ENCODE results near the gene PANX2. TPM values are rescaled to one million over a fixed set of nuclear protein-coding genes. Genes with fewer than 3 reads are reported as not detected.

The PANX2 gene
- total RNA-seq, 2 donors from 2014 or later: 2.1 to 2.5 TPM

GRCh38 chr22:50186761-50187523 is 16.4 kb downstream of the PANX2 start:
- no peak for DNase-seq (ENCODE audit: low spot score in 2 of 2)
- H3K9me3 Mint-ChIP-seq: no peaks in the 10 kb centered on the region
- H3K27ac Mint-ChIP-seq: peak overlapping the region; percentile 85 to 91
- peaks cover 6 to 12% of the 10 kb centered on the region in 2 donors for H3K36me3 Mint-ChIP-seq
- ATAC-seq: no peak

- ATAC-seq (no peak), DNase-seq (ENCODE audit: low spot score in 2 of 2) (no peak)
- H3K27ac Mint-ChIP-seq: no peak overlapping the region
- peaks cover 6 to 18% of the 10 kb centered on the region in 2 donors for H3K36me3 Mint-ChIP-seq
- H3K9me3 Mint-ChIP-seq: no peaks in the 10 kb centered on the region
Observed at GRCh38 chr22:50188356-50188755, 17.8 kb downstream of the PANX2 start.

- no peak for ATAC-seq
Observed at GRCh38 chr22:50189184-50189848, 18.8 kb downstream of the PANX2 start.

GRCh38 chr22:50189849-50190181 is 19.3 kb downstream of the PANX2 start:
- no peak for DNase-seq (ENCODE audit: low spot score in 2 of 2)
- Mint-ChIP-seq H3K9me3 (no peaks in the 10 kb centered on the region), H3K36me3 (peaks cover 6 to 18% of the 10 kb centered on the region in 2 donors), H3K27ac (peak overlapping the region; percentile 87 to 97)
- peak in 1 of 2 donors; percentile 1 for ATAC-seq

More at GRCh38 chr22:50189184-50189848, 18.8 kb downstream of the PANX2 start:
- no peak for DNase-seq (ENCODE audit: low spot score in 2 of 2)
- H3K9me3 Mint-ChIP-seq: no peaks in the 10 kb centered on the region
- peak overlapping the region; percentile 44 to 97 for H3K27ac Mint-ChIP-seq
- peaks cover 6 to 18% of the 10 kb centered on the region in 2 donors for H3K36me3 Mint-ChIP-seq

GRCh38 chr22:50190182-50190940 is 19.8 kb downstream of the PANX2 start:
- ATAC-seq: peak; percentile 46 to 67
- Mint-ChIP-seq H3K27ac (peak overlapping the region; percentile 90 to 97), H3K36me3 (peaks cover 6 to 18% of the 10 kb centered on the region in 2 donors), H3K9me3 (no peaks in the 10 kb centered on the region)
- peak; percentile 77 to 82 for DNase-seq (ENCODE audit: low spot score in 2 of 2)

- Mint-ChIP-seq H3K27ac (peak overlapping the region; percentile 97), H3K9me3 (no peaks in the 10 kb centered on the region), H3K36me3 (peaks cover 6 to 18% of the 10 kb centered on the region in 2 donors)
- peak; percentile 63 to 73 for ATAC-seq
- no peak for DNase-seq (ENCODE audit: low spot score in 2 of 2)
Observed at GRCh38 chr22:50190941-50191741, 20.6 kb downstream of the PANX2 start.

GRCh38 chr22:50192436-50193204 is 22.1 kb downstream of the PANX2 start:
- no peak for ATAC-seq
- H3K36me3 Mint-ChIP-seq: peaks cover 0 to 13% of the 10 kb centered on the region in 2 donors
- H3K9me3 Mint-ChIP-seq: no peaks in the 10 kb centered on the region
- H3K27ac Mint-ChIP-seq: peak overlapping the region; percentile 90 to 97
- DNase-seq (ENCODE audit: low spot score in 2 of 2): no peak

GRCh38 chr22:50193621-50194020 is 23.1 kb downstream of the PANX2 start:
- Mint-ChIP-seq H3K27ac (no peak overlapping the region), H3K36me3 (peaks cover 0 to 13% of the 10 kb centered on the region in 2 donors), H3K9me3 (no peaks in the 10 kb centered on the region)
- ATAC-seq (no peak), DNase-seq (ENCODE audit: low spot score in 2 of 2) (no peak)

GRCh38 chr22:50194037-50194805 is 23.7 kb downstream of the PANX2 start:
- H3K36me3 Mint-ChIP-seq: peaks cover 0 to 13% of the 10 kb centered on the region in 2 donors
- no peak for DNase-seq (ENCODE audit: low spot score in 2 of 2)
- no peaks in the 10 kb centered on the region for H3K9me3 Mint-ChIP-seq
- ATAC-seq: no peak
- H3K27ac Mint-ChIP-seq: no peak overlapping the region

- no peaks in the 10 kb centered on the region for H3K9me3 Mint-ChIP-seq
- ATAC-seq: no peak
- H3K27ac Mint-ChIP-seq: no peak overlapping the region
- peaks cover 0 to 11% of the 10 kb centered on the region in 2 donors for H3K36me3 Mint-ChIP-seq
- DNase-seq (ENCODE audit: low spot score in 2 of 2): no peak
Observed at GRCh38 chr22:50196256-50196655, 25.7 kb downstream of the PANX2 start.

- ATAC-seq (no peak), DNase-seq (ENCODE audit: low spot score in 2 of 2) (no peak)
- Mint-ChIP-seq H3K9me3 (no peaks in the 10 kb centered on the region), H3K36me3 (peaks cover 0 to 3% of the 10 kb centered on the region in 2 donors), H3K27ac (no peak overlapping the region)
Observed at GRCh38 chr22:50197000-50197800, 26.7 kb downstream of the PANX2 start.

GRCh38 chr22:50197856-50198623 is 27.5 kb downstream of the PANX2 start:
- ATAC-seq: no peak
- Mint-ChIP-seq H3K9me3 (no peaks in the 10 kb centered on the region), H3K27ac (no peak overlapping the region), H3K36me3 (no peaks in the 10 kb centered on the region)
- no peak for DNase-seq (ENCODE audit: low spot score in 2 of 2)

GRCh38 chr22:50198624-50199017 is 28.1 kb downstream of the PANX2 start:
- H3K27ac Mint-ChIP-seq: no peak overlapping the region
- no peaks in the 10 kb centered on the region for H3K36me3 Mint-ChIP-seq
- DNase-seq (ENCODE audit: low spot score in 2 of 2) (no peak), ATAC-seq (no peak)
- H3K9me3 Mint-ChIP-seq: no peaks in the 10 kb centered on the region

GRCh38 chr22:50199251-50199721 is 28.8 kb downstream of the PANX2 start:
- Mint-ChIP-seq H3K36me3 (no peaks in the 10 kb centered on the region), H3K9me3 (no peaks in the 10 kb centered on the region), H3K27ac (peak overlapping the region in 1 of 2 donors; percentile 44)
- ATAC-seq (no peak), DNase-seq (ENCODE audit: low spot score in 2 of 2) (no peak)

All from activated naive CD4-positive, alpha-beta T cell treated with anti-CD3 and anti-CD28 coated beads, Interleukin-2, amount 50 U/mL, for 72 hours (primary cell).